ENCODE results near the gene GAS6. TPM values are rescaled to one million over a fixed set of nuclear protein-coding genes. Genes with fewer than 3 reads are reported as not detected.
"Not testable (repeated sequence)": the region's sequence is repeated elsewhere in the genome, so short reads cannot be mapped to it uniquely, and the experiment has no call there.

Gene GAS6
- total RNA-seq, 1 experiment from 2014 or later = 20.9 TPM

- DNase-seq (no peak), ATAC-seq (no peak)
- TF ChIP-seq EZH2 (IDR thresholded peaks at IDR 0.05; ENCODE audit: low read length, unreplicated experiment) (no peak), EZH2phosphoT487 (IDR thresholded peaks at IDR 0.05; ENCODE audit: borderline replicate concordance, low read length) (no peak)
- TF ChIP-seq, protein P1, sequence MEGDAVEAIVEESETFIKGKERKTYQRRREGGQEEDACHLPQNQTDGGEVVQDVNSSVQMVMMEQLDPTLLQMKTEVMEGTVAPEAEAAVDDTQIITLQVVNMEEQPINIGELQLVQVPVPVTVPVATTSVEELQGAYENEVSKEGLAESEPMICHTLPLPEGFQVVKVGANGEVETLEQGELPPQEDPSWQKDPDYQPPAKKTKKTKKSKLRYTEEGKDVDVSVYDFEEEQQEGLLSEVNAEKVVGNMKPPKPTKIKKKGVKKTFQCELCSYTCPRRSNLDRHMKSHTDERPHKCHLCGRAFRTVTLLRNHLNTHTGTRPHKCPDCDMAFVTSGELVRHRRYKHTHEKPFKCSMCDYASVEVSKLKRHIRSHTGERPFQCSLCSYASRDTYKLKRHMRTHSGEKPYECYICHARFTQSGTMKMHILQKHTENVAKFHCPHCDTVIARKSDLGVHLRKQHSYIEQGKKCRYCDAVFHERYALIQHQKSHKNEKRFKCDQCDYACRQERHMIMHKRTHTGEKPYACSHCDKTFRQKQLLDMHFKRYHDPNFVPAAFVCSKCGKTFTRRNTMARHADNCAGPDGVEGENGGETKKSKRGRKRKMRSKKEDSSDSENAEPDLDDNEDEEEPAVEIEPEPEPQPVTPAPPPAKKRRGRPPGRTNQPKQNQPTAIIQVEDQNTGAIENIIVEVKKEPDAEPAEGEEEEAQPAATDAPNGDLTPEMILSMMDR (conservative IDR thresholded peaks at IDR 0.05; ENCODE audit: low read depth, low read length) = no peak
- Histone ChIP-seq H2AFZ (ENCODE audit: low read length) (no peak overlapping the region), H3K36me3 (ENCODE audit: low read depth, low read length) (no peaks in the 10 kb centered on the region), H3K4me3 (ENCODE audit: low read length) (no peak overlapping the region), H3F3A (ENCODE audit: low read length, unreplicated experiment) (no peaks in the 10 kb centered on the region), H3K9me2 (replicated peaks; ENCODE audit: low read length) (no peaks in the 10 kb centered on the region), H3K9me3 (ENCODE audit: low read length) (no peaks in the 10 kb centered on the region), H3K4me2 (ENCODE audit: low read length) (no peak overlapping the region), H4K20me1 (ENCODE audit: low read length) (no peaks in the 10 kb centered on the region), H3K27me3 (ENCODE audit: low read length) (no peaks in the 10 kb centered on the region), H3K27ac (ENCODE audit: low read length) (no peak overlapping the region), H3K79me2 (ENCODE audit: low read length) (0 out of 2 replicates have a peak, but pooled peaks cover 6% of the 10 kb centered on the region), H3K9ac (ENCODE audit: low read length) (no peak overlapping the region), H3K4me1 (ENCODE audit: insufficient read depth, low read length) (peaks cover 7% of the 10 kb centered on the region)
- ChIA-PET POLR2A (ENCODE audit: unreplicated experiment) (no interaction called here), CTCF (no interaction called here)
- no TSS peak for BruUV-seq (replicated peaks)
- intact Hi-C loops (cut with micrococcal nuclease) = no loop called here
Measured at GRCh38 chr13:113828282-113828825, 35.5 kb downstream of the GAS6 start.

DNA sequence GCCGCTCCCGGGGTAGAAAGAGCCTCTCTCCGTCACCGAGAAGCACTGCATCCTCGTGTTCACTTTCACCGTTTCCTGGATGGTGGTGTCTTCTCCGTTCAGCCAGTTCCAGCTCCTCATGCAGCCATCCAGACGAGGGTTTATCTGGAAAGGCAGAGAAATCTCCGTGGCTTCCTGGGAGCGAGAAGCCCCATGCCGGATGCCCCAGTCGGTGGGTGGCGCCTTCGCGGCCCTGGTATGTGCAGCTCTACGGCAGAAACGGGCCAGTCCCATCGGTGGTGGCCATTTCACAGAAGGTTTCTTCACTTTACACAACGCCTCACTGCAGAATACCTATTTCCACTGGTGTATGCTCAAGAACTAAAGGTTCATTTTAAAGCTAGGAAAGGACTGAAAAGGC is 36.9 kb downstream of the GAS6 start:
- CTCF ChIA-PET = no interaction called here
- no peak for DNase-seq
- Histone ChIP-seq H3K9me2 (replicated peaks; ENCODE audit: low read length) (no peaks in the 10 kb centered on the region), H3K27me3 (ENCODE audit: low read length) (no peaks in the 10 kb centered on the region), H3F3A (ENCODE audit: low read length, unreplicated experiment) (no peaks in the 10 kb centered on the region), H4K20me1 (ENCODE audit: low read length) (no peaks in the 10 kb centered on the region), H3K4me3 (ENCODE audit: low read length) (no peak overlapping the region), H3K4me2 (ENCODE audit: low read length) (no peak overlapping the region), H3K4me1 (ENCODE audit: insufficient read depth, low read length) (peaks cover 3% of the 10 kb centered on the region), H3K79me2 (ENCODE audit: low read length) (0 out of 2 replicates have a peak, but pooled peaks cover 7% of the 10 kb centered on the region), H2AFZ (ENCODE audit: low read length) (no peak overlapping the region), H3K36me3 (ENCODE audit: low read depth, low read length) (no peaks in the 10 kb centered on the region), H3K9me3 (ENCODE audit: low read length) (no peaks in the 10 kb centered on the region), H3K9ac (ENCODE audit: low read length) (no peak overlapping the region), H3K27ac (ENCODE audit: low read length) (no peak overlapping the region)
- no TSS peak for BruUV-seq (replicated peaks)
- intact Hi-C loops (cut with micrococcal nuclease) = no loop called here
- ATAC-seq = no peak
- POLR2A ChIA-PET (ENCODE audit: unreplicated experiment) = no interaction called here
- TF ChIP-seq EZH2 (IDR thresholded peaks at IDR 0.05; ENCODE audit: low read length, unreplicated experiment) (no peak), EZH2phosphoT487 (IDR thresholded peaks at IDR 0.05; ENCODE audit: borderline replicate concordance, low read length) (no peak)
- TF ChIP-seq, protein P1 (conservative IDR thresholded peaks at IDR 0.05; ENCODE audit: low read depth, low read length) = no peak

- H3K27me3 ChIP-seq (ENCODE audit: low read length); H3K36me3 ChIP-seq (ENCODE audit: low read depth, low read length); H3K9me2 ChIP-seq (replicated peaks; ENCODE audit: low read length); DNase-seq; H3K9ac ChIP-seq (ENCODE audit: low read length); H3K79me2 ChIP-seq (ENCODE audit: low read length); POLR2A ChIA-PET (ENCODE audit: unreplicated experiment); CTCF ChIA-PET; H3F3A ChIP-seq (ENCODE audit: low read length, unreplicated experiment); ATAC-seq; BruUV-seq (replicated peaks); H3K9me3 ChIP-seq (ENCODE audit: low read length); H3K4me1 ChIP-seq (ENCODE audit: insufficient read depth, low read length); H3K27ac ChIP-seq (ENCODE audit: low read length); H3K4me2 ChIP-seq (ENCODE audit: low read length); H4K20me1 ChIP-seq (ENCODE audit: low read length); intact Hi-C loops (cut with micrococcal nuclease); H3K4me3 ChIP-seq (ENCODE audit: low read length); H2AFZ ChIP-seq (ENCODE audit: low read length): not testable (repeated sequence)
Measured at GRCh38 chr13:113826446-113826845, 37.4 kb downstream of the GAS6 start.
